ENCODE measurements around the gene ZCCHC7. TPM values are rescaled to one million over a fixed set of nuclear protein-coding genes. Genes with fewer than 3 reads are reported as not detected.

Gene ZCCHC7
- total RNA-seq, 3 donors from 2014 or later (not counting 1 experiment from before 2014, with no cell fraction given): 42.4 to 43.2 (median 42.8) TPM

DNA sequence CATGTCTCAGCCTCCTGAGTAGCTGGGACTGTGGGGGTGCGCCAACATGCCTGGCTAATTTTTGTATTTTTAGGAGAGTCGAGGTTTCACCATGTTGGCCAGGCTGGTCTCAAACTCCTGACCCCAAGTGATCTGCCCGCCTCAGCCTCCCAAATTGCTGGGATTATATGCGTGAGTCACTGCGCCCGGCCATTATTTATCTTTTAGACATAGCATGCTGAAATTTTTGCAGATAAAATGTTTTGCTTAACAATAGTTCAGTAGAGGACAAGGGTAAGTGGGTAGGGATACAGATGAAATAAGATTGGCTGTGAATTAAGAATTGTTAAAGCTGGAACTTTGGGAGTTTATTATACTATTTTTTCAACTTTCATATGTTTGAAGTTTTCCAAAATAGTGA is 151.3 kb downstream of the ZCCHC7 start:
- Mint-ChIP-seq H3K4me3 (no peak overlapping the region), H3K4me1 (peaks cover 0 to 13% of the 10 kb centered on the region in 2 donors), H3K9me3 (no peaks in the 10 kb centered on the region), H3K27ac (no peak overlapping the region), H3K36me3 (no peaks in the 10 kb centered on the region), H3K27me3 (ENCODE audit: low read depth in 2 of 2) (no peaks in the 10 kb centered on the region)
- WGBS (ENCODE audit: insufficient coverage): 99% methylated on average over 6 of the region's 6 CpGs
- Histone ChIP-seq H3K4me3 (ENCODE audit: low read length) (no peak overlapping the region), H3K27ac (ENCODE audit: low read length) (no peak overlapping the region), H3K27me3 (ENCODE audit: control insufficient read depth, insufficient read depth, low read length) (no peaks in the 10 kb centered on the region), H3K9me3 (ENCODE audit: control insufficient read depth, insufficient read depth, low read length) (no peaks in the 10 kb centered on the region), H3K36me3 (ENCODE audit: control insufficient read depth, insufficient read depth, low read length) (peaks cover 2% of the 10 kb centered on the region), H3K4me1 (ENCODE audit: control insufficient read depth, insufficient read depth, low read length) (no peaks in the 10 kb centered on the region)
- intact Hi-C loops (cut with micrococcal nuclease): no loop called here
- TF ChIP-seq, protein P1, sequence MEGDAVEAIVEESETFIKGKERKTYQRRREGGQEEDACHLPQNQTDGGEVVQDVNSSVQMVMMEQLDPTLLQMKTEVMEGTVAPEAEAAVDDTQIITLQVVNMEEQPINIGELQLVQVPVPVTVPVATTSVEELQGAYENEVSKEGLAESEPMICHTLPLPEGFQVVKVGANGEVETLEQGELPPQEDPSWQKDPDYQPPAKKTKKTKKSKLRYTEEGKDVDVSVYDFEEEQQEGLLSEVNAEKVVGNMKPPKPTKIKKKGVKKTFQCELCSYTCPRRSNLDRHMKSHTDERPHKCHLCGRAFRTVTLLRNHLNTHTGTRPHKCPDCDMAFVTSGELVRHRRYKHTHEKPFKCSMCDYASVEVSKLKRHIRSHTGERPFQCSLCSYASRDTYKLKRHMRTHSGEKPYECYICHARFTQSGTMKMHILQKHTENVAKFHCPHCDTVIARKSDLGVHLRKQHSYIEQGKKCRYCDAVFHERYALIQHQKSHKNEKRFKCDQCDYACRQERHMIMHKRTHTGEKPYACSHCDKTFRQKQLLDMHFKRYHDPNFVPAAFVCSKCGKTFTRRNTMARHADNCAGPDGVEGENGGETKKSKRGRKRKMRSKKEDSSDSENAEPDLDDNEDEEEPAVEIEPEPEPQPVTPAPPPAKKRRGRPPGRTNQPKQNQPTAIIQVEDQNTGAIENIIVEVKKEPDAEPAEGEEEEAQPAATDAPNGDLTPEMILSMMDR (IDR thresholded peaks at IDR 0.05): no peak
- no peak for ATAC-seq
- DNase-seq: no peak

- TF ChIP-seq, protein P1 (IDR thresholded peaks at IDR 0.05): no peak
- Histone ChIP-seq H3K27ac (ENCODE audit: low read length) (no peak overlapping the region), H3K9me3 (ENCODE audit: control insufficient read depth, insufficient read depth, low read length) (no peaks in the 10 kb centered on the region), H3K27me3 (ENCODE audit: control insufficient read depth, insufficient read depth, low read length) (no peaks in the 10 kb centered on the region), H3K4me1 (ENCODE audit: control insufficient read depth, insufficient read depth, low read length) (no peaks in the 10 kb centered on the region), H3K4me3 (ENCODE audit: low read length) (no peak overlapping the region), H3K36me3 (ENCODE audit: control insufficient read depth, insufficient read depth, low read length) (peaks cover 2% of the 10 kb centered on the region)
- H3K27ac Mint-ChIP-seq: no peak overlapping the region
- H3K27me3 Mint-ChIP-seq (ENCODE audit: low read depth in 2 of 2): no peaks in the 10 kb centered on the region
- H3K9me3 Mint-ChIP-seq: no peaks in the 10 kb centered on the region
- no peak overlapping the region for H3K4me3 Mint-ChIP-seq
- H3K36me3 Mint-ChIP-seq: no peaks in the 10 kb centered on the region
- peaks cover 0 to 11% of the 10 kb centered on the region in 2 donors for H3K4me1 Mint-ChIP-seq
- ATAC-seq: no peak
- intact Hi-C loops (cut with micrococcal nuclease): no loop called here
- DNase-seq: no peak
Observed at GRCh38 chr9:37273595-37273994, 153.2 kb downstream of the ZCCHC7 start.

GRCh38 chr9:37281541-37281940 is 161.2 kb downstream of the ZCCHC7 start:
- Histone ChIP-seq H3K27me3 (ENCODE audit: control insufficient read depth, insufficient read depth, low read length) (no peaks in the 10 kb centered on the region), H3K4me1 (ENCODE audit: control insufficient read depth, insufficient read depth, low read length) (no peaks in the 10 kb centered on the region), H3K9me3 (ENCODE audit: control insufficient read depth, insufficient read depth, low read length) (no peaks in the 10 kb centered on the region), H3K36me3 (ENCODE audit: control insufficient read depth, insufficient read depth, low read length) (no peaks in the 10 kb centered on the region), H3K27ac (ENCODE audit: low read length) (no peak overlapping the region), H3K4me3 (ENCODE audit: low read length) (no peak overlapping the region)
- peaks cover 4 to 9% of the 10 kb centered on the region in 2 donors for H3K4me1 Mint-ChIP-seq
- H3K27me3 Mint-ChIP-seq (ENCODE audit: low read depth in 2 of 2): no peaks in the 10 kb centered on the region
- DNase-seq: no peak
- H3K36me3 Mint-ChIP-seq: no peaks in the 10 kb centered on the region
- 94% methylated on average over 1 of the region's 2 CpGs for WGBS (ENCODE audit: insufficient coverage)
- TF ChIP-seq, protein P1 (IDR thresholded peaks at IDR 0.05): no peak
- H3K9me3 Mint-ChIP-seq: no peaks in the 10 kb centered on the region
- H3K4me3 Mint-ChIP-seq: no peak overlapping the region
- intact Hi-C loops (cut with micrococcal nuclease): no loop called here
- no peak for ATAC-seq
- no peak overlapping the region for H3K27ac Mint-ChIP-seq

- WGBS (ENCODE audit: insufficient coverage): 27% methylated on average over 6 of the region's 6 CpGs
- no peaks in the 10 kb centered on the region for H3K36me3 Mint-ChIP-seq
- H3K27ac Mint-ChIP-seq: no peak overlapping the region
- Histone ChIP-seq H3K36me3 (ENCODE audit: control insufficient read depth, insufficient read depth, low read length) (no peaks in the 10 kb centered on the region), H3K9me3 (ENCODE audit: control insufficient read depth, insufficient read depth, low read length) (no peaks in the 10 kb centered on the region), H3K27me3 (ENCODE audit: control insufficient read depth, insufficient read depth, low read length) (no peaks in the 10 kb centered on the region), H3K4me1 (ENCODE audit: control insufficient read depth, insufficient read depth, low read length) (no peaks in the 10 kb centered on the region), H3K4me3 (ENCODE audit: low read length) (no peak overlapping the region), H3K27ac (ENCODE audit: low read length) (peak overlapping the region; percentile 0)
- DNase-seq (no peak), ATAC-seq (no peak)
- TF ChIP-seq, protein P1 (IDR thresholded peaks at IDR 0.05): no peak
- peaks cover 4 to 13% of the 10 kb centered on the region in 2 donors for H3K4me1 Mint-ChIP-seq
- no peak overlapping the region for H3K4me3 Mint-ChIP-seq
- no peaks in the 10 kb centered on the region for H3K9me3 Mint-ChIP-seq
- no peaks in the 10 kb centered on the region for H3K27me3 Mint-ChIP-seq (ENCODE audit: low read depth in 2 of 2)
- intact Hi-C loops (cut with micrococcal nuclease): no loop called here
Observed at GRCh38 chr9:37283730-37284325, 163.5 kb downstream of the ZCCHC7 start.
